Endothelial cell of umbilical vein (primary cell): ENCODE results near the gene NCOA7.

ENCODE experiments used
- CTCF ChIP-seq, 2 donors: IDR thresholded peaks; 1 replicate in 1 of 2; 2 replicates in 1 of 2; pipeline ENCODE4 v1.5.1; 2011; ENCODE audit warnings: low read length in 2 of 2, mild to moderate bottlenecking in 2 of 2, moderate library complexity in 2 of 2, control low read depth in 1 of 2, inconsistent platforms in 1 of 2, low read depth in 1 of 2; ENCODE audit not compliant: insufficient read depth in 1 of 2; ENCODE audit errors: extremely low read depth in 1 of 2
- JUN ChIP-seq: IDR thresholded peaks from 2 replicates; pipeline ENCODE4 v1.6.1; 2011; ENCODE audit warnings: borderline replicate concordance, low read depth; ENCODE audit not compliant: insufficient read length, insufficient read depth
- POLR2A ChIP-seq: IDR thresholded peaks from 2 replicates; pipeline ENCODE4 v1.6.1; 2012; ENCODE audit warnings: low read depth, mild to moderate bottlenecking, control low read depth, low read length
- POLR2AphosphoS5 ChIP-seq: IDR thresholded peaks from 2 replicates; pipeline ENCODE4 v1.6.1; 2012; ENCODE audit warnings: low read depth, mild to moderate bottlenecking, control low read depth, low read length, moderate library complexity; ENCODE audit not compliant: insufficient read depth

DNA sequence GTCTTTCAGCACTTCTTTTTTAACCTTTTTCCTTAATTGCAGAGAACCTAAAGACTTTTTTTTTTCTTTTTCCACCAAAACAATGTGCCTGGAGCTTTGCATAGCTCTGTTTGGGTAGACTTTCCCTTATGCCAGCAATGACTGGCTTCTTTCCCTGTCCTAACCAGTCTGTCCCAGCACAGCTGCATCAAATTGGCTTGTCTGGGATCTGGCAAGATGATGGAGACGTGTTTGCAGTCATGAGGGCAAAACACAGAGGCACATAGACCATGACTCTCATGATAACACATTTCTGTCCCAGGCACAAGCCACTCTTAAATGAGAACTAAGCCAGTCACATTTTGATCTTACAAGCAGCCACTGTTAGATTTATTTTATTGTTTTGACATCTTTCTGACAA is 24.8 kb upstream of the NCOA7 start:
- TF ChIP-seq JUN = no peak
- TF ChIP-seq CTCF (IDR thresholded peaks at IDR 0.05; ENCODE audit: extremely low read depth in 1 of 2, insufficient read depth in 1 of 2, low read depth in 1 of 2, low read length in 2 of 2) = no peak
- no peak for TF ChIP-seq POLR2A
- TF ChIP-seq POLR2AphosphoS5 = no peak
